Right renal cortex interstitium (tissue), 3 donors: Measurements from ENCODE around the gene KCNJ14. TPM values are rescaled to one million over a fixed set of nuclear protein-coding genes. Genes with fewer than 3 reads are reported as not detected.

Experiments
- DNase-seq, 3 donors: peaks; one replicate each; pipeline ENCODE4 v3.0.0-alpha.2; 2013; ENCODE audit warnings: low read depth in 3 of 3, low spot score in 2 of 3
- polyA plus RNA-seq, 3 donors: library from polyadenylated mRNA; unstranded; fragments of 120-200 nt; gene quantifications; one replicate each; pipeline ENCODE4 v1.2.1, GENCODE V29; 2013; ENCODE audit not compliant: insufficient read length in 3 of 3

Gene KCNJ14
- under 1 TPM; 0.55 to 0.67 (median 0.61) TPM for polyA plus RNA-seq

DNA sequence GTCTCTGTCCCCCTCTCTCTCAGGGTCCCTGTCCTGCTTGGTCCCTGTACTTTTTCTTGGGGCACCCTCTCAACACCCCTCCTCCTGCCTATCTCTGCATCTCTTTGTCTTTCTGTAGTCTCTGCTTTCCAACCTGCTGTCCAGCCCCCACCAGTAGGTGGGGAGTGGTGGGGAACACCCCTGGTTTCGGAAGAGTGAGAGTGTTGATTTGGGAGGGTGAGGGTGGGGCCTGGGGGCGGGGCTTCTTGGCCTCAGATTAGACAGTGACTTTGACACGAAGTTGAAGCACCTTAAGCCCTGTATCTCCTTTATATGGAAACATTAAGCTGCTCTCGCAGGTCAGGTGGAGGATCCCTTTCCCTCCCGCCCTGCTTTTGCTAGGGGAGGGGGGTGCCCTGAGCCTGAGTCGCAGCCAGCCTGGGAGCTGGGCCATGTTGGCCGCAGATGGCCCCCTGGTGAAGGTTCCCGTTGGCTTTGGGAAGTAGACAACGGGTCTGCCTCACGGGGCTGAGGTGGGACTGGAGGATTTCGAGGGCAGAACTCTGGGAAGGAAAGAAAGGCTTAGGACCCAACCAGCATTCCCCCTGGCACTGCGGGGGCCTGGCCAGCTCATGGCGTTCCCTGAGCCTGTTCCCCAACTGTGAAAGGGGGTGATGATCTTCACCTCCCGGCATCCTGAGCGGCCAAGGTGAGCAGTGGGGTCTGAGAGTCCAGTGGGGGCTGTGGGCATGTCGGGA, at the start of gene KCNJ14:
Gene KCNJ14 (plus strand): TSS at position 404 of the 737 bp plus-strand sequence. CDS start 6,151 bp downstream, outside the sequence.
- DNase-seq = no peak

DNA sequence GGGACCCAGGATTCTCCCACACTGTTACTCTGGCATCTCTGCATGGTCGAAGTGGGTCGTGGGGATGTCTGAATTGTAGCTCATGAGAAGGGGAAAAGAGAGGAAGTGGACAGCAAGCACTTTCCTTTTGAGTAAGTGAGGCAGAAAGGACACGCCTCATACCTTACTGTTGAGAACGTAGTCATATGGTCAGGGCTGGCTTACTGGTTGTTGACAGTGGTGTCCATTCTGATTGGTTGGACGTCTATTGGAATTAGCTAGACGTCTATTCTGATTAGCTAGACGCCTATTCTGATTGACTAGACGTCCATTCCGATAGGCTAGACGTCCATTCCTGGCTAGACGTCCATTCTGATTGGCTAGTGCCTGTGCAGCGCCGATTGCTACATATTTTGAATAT, 49.5 kb upstream of the KCNJ14 start:
- no peak for DNase-seq

DNA sequence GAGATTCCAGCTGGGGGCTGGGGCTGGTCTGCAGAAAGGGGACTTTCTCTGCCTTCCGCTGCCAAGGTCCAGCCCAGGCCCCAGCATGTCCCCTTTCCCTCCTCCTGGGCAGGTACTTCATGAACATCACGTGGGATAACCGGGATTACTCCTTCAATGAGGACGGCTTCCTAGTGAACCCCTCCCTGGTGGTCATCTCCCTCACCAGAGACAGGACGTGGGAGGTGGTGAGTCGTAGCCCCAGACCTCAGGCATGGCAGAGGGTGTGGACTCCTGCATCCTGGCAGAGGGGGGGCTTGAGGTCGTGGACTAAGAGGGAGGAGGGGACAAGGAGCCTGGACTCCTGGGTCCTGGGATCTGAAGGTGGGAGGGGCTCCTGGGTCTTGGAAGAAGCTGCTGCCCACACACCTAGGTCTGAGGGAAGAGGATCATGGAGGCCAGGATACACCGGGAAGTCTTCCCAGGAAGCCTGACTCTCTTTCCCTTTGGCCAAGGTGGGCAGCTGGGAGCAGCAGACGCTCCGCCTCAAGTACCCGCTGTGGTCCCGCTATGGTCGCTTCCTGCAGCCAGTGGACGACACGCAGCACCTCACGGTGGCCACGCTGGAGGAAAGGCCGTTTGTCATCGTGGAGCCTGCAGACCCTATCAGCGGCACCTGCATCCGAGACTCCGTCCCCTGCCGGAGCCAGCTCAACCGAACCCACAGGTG, 41.3 kb upstream of the KCNJ14 start:
- no peak for DNase-seq

DNA sequence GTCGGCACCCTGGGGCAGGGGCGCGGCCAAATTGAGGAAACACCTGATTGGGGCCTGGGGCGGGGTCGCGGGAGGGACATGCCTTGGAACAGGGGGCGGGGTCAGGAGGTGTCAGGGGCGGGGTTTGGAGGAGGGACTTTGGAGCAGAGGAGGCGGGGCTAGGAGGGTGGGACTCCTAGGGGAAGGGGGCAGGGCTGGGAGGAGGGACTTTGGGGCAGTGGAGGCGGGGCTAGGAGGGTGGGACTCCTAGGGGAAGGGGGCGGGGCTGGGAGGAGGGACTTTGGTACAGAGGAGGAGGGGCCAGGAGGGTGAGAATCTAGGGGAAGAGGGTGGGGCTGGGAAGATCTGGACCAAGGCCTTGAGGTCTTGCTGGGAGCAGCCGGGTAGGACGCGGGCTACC, 40.0 kb upstream of the KCNJ14 start:
- DNase-seq = no peak

DNA sequence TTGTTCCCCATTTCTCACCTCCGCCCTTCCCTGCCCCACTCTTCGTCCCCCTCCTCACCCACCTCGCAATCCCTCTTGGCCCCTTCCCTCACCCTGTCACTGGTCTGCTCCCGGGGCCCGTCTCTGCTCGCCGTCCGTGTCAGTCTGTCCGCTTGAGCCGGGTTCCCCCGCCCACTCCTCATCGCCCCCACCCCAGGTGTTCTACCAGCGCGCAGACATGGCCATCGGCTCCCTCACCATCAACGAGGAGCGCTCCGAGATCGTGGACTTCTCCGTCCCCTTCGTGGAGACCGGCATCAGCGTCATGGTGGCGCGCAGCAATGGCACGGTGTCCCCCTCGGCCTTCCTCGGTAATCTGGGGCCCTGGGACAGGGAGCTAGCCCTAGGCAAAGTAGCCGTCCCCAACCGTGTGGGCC, 39.6 kb upstream of the KCNJ14 start:
- no peak for DNase-seq

DNA sequence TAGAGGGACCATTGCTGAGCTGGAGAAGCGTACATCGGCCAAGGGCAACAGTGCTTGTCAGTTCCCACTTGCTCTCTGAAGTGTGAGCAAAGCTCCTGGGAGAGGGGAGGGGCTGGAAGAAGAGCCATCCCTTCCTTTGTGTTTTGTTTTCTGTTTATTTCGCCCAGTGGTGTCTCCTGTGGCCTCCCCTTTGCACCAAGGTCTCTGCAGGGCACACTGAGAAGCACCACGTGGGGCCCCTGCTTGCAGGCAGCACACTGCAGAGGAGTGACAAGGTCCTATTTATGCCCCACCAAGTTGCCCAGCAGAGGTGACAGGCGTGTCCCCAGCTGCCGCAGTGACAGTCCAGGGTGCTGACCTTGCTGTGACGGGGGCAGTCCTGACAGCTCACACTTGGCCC, 38.0 kb upstream of the KCNJ14 start:
- no peak for DNase-seq

DNA sequence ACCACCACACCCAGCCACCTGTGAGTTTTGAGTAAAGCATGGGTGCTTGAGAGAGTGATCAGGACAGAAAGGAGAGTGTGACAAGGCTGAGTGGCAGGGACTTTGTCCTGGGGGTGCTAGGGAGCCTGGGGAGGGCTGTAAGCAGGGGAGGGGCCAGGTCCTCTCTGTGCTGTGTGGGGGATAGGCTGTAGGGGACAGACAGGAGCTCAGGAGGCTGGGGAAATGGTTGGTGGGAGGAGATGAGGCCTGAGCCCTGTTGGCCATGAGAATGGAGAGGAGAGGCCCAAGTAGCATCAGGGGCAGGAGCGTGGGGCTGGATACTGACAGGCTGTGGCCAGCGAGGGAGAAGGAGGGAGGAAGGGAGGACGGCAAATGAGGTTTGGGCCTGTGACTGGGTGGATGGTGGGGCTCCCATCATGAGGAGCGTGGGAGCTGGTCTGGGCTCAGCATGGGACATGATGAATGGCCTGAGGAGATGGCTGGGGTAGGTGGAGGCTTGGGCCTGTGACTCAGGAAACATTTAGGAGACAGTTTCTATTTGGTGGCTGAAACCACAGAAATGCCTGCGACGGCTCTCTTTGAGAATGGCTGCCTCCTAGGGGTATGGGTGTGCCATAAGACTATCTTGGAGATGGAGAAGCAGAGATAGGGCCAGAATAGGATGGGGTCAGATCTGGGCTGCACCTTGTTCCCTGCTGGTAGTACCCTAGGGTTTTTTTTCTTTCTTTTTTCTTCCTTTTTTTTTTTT, 36.9 kb upstream of the KCNJ14 start:
- no peak for DNase-seq

DNA sequence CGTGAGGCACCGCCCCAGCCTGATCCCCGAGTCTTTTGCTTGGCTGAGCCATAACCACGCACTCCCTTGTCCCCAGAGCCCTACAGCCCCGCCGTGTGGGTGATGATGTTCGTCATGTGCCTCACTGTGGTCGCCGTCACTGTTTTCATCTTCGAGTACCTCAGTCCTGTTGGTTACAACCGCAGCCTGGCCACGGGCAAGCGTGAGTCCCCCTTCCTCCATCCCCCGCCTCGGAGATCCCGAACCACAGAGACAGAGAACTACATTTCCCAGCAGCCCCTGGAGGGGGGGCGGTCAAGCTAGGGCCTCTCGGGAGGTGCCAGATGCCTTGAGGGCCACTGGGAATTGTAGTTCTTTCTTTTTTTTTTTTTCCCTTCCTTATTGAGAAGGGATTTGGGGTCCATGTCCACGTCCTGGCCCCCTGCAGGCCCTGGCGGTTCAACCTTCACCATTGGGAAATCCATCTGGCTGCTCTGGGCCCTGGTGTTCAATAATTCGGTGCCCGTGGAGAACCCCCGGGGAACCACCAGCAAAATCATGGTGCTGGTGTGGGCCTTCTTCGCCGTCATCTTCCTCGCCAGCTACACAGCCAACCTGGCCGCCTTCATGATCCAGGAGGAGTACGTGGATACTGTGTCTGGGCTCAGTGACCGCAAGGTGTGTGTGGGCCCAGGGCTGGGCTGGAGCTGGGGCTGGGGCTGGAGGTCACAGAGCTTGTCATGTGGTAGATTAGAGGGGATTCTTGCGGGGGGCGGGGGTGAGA, 36.0 kb upstream of the KCNJ14 start:
- no peak for DNase-seq

DNA sequence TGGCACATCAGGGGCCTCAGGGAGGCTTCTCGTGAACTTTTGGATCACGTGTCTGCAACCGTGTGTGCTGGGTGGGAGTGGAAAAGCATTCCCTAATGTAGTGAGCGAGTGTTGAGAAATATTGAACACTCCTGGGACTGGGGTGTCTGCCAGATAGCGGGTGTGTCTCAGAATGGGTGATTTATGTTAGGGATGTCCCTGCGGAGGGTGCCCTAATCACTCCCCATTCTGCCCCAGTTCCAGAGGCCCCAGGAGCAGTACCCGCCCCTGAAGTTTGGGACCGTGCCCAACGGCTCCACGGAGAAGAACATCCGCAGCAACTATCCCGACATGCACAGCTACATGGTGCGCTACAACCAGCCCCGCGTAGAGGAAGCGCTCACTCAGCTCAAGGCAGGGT, 33.8 kb upstream of the KCNJ14 start:
- DNase-seq = no peak

DNA sequence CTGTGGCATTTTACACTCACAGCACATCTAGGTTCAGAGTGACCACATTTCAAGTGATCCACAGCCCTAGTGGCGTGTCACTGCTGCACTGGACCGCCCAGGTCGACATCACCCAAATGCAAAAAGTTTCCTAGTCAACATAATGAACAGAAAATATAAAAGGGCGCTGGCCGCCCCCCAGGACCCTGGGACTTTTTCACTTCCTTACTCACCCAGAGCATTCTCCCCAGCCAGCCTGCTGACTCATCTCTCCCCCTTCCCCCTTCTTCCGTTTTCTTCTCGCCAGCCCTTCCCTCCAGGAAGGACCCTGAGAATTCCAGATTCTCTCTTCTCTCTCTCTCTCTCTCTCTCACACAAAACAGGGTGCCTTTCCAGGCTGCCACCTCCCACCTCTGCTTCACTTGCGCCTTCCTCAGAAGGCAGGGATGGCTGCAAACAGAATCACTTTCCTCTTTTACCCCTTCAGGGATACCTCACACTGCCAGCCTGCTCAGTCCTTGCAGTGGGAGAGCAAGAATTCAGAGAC, 30.6 kb upstream of the KCNJ14 start:
- DNase-seq = no peak

DNA sequence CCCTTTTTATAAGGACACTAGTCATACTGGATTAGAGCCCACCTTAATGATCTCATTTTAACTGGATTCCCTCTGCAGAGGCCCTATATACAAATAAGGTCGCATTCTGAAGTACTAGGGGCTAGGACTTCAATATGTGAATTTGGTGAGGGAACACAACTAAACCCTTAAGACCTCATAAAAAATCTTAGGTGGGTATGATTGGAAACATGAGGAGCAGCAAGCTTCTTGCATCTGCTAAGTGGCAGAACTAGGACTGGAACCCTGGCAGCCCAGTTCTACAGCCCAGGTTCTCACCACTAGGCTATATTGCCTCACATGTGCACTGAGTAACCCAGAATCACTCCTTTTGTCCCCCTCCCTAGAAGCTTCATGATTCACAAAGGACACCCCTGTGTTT, 26.7 kb upstream of the KCNJ14 start:
- no peak for DNase-seq

DNA sequence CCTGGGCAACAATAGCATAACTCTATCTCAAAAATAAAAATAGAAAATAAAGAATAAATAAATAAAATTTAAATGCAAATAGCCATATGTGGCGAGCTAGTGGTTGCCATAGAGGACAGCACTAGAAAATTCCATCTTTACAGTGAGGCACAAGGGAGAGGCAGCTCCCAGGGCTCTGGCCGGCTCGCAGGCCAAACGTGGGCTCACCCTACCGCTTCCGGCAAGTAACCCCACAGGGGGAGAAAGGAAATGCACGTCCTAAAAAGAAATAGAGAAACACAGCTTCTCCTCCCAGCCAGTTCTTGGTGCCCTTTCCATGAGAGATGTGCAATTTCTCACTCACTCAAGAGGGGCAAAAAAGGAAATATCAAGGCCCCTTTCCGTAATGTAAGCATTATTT, 22.0 kb upstream of the KCNJ14 start:
- no peak for DNase-seq

DNA sequence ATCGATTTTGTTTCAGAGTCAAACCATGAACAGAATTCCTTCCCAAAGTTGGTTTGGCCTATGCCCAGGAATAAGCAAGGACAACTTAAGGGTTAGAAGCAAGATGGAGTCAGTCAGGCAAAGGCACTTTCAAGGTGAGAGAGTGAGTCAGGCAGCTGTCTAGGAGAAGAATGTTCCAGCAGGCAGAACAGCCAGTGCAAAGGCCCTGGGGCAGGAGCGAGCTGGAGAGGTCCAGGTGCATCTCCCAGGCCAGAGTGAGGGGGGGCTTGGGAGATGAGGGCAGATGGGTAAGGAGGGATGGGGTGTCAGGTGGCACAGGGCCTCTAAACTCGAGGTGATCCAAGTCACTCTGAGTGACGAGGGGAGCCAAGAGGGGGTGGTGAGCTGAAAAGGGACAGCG, 18.8 kb upstream of the KCNJ14 start:
- DNase-seq = no peak

DNA sequence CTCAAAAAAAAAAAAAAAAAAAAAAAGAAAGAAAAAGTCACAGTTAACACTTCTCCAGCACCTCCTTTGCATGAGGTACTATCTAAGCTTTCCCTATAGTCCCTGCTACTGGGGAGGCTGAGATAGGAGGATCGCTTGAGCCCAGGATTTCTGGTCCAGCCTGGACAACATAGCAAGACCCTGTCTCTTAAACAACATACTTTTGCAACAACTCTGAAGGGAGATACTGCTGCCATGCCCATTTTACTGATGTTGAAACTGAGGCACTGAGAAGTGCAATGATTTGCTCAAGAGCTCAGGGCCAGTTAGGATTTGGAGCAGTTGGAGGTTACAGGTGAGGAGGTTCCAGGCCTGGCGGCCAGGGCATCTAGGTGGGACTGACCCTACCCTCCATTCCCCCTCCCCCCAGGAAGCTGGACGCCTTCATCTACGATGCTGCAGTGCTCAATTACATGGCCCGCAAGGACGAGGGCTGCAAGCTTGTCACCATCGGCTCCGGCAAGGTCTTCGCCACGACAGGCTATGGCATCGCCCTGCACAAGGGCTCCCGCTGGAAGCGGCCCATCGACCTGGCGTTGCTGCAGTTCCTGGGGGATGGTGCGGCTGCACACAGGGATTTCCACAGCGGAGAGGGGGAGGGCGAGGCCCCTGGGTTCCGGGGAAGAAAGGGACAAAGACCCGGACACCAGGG, 13.9 kb upstream of the KCNJ14 start:
- no peak for DNase-seq

DNA sequence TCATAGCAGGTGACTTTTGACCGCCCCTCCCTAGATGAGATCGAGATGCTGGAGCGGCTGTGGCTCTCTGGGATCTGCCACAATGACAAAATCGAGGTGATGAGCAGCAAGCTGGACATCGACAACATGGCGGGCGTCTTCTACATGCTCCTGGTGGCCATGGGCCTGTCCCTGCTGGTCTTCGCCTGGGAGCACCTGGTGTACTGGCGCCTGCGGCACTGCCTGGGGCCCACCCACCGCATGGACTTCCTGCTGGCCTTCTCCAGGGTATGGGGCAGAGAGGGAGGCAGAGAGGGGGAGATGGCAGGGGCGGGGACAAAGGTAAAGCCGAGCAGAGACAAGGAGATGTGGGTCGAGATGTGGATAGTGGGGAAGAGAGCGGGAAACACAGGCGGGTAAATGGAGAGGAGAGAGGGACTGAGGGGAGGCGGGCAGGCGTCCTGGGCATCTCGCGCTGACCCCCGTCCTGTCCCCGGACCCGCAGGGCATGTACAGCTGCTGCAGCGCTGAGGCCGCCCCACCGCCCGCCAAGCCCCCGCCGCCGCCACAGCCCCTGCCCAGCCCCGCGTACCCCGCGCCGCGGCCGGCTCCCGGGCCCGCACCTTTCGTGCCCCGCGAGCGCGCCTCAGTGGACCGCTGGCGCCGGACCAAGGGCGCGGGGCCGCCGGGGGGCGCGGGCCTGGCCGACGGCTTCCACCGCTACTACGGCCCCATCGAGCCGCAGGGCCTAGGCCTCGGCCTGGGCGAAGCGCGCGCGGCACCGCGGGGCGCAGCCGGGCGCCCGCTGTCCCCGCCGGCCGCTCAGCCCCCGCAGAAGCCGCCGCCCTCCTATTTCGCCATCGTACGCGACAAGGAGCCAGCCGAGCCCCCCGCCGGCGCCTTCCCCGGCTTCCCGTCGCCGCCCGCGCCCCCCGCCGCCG, 13.0 kb upstream of the KCNJ14 start:
- DNase-seq = no peak

DNA sequence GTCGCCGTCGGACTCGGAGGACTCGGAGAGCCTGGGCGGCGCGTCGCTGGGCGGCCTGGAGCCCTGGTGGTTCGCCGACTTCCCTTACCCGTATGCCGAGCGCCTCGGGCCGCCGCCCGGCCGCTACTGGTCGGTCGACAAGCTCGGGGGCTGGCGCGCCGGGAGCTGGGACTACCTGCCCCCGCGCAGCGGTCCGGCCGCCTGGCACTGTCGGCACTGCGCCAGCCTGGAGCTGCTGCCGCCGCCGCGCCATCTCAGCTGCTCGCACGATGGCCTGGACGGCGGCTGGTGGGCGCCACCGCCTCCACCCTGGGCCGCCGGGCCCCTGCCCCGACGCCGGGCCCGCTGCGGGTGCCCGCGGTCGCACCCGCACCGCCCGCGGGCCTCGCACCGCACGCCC, 12.1 kb upstream of the KCNJ14 start:
- DNase-seq = no peak

DNA sequence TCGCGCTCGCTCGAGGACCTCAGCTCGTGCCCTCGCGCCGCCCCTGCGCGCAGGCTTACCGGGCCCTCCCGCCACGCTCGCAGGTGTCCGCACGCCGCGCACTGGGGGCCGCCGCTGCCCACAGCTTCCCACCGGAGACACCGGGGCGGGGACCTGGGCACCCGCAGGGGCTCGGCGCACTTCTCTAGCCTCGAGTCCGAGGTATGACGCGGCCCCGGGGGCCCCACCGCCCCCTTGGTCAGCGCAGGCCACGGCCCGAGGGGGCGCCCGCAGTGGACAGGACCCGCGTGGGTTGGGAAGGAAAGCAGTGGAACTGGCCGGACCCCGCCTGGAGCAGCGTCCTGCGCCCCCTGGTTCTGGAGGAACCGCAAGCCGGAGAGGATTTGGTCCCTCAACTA, 11.6 kb upstream of the KCNJ14 start:
- no peak for DNase-seq

DNA sequence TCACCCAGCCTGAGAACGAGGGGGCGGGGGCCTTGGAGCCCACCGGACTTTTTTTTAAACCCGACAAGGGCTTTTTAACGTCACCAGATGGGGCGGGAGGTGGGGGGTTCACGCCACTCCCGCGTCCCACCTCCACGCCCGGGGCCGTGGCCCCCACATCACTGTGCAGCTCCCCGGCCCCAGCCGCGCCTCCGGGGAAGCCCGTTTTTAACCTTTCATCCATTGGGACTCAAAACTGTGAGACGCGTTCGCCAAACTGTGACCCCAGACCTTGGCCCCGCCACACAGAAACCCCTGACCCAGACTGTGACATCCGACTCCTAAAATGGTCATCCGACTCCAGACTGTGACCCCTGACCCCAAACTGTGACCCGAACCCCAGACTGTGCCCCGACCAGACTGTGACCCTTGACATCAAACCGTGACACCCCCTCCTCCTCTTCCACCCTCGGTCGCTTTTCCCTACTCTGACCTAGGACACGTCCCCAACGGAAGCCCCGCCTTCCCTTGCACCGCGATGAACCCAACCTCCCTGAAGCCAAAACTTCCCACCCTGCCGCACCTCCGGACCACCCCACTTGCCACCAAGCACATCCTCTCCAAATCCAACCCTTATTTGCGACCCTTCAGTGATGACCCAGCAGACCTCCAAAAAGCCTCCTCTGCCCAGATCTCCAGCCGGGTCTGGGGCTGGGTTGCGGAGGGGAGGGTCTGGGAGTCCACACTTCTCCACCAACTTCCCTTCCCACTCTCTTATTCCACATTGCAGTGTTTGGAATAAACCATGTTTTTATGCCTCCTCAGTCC, 11.0 kb upstream of the KCNJ14 start:
- DNase-seq = no peak
